Cortex of kidney (tissue), 1 donor: ENCODE results near the gene KBTBD7.
"Not testable (repeated sequence)": the region's sequence is repeated elsewhere in the genome, so short reads cannot be mapped to it uniquely, and the experiment has no call there.

Experiments
- DNase-seq: peaks from one replicate; lab custom pipeline; 2025; lab: John Stamatoyannopoulos, UW

KBTBD7 gene

GRCh38 chr13:41199079-41199478 lies 4.7 kb upstream of the KBTBD7 start:
- DNase-seq: no peak

- DNase-seq: no peak
Measured at GRCh38 chr13:41196620-41197019, 2.3 kb upstream of the KBTBD7 start.

DNA sequence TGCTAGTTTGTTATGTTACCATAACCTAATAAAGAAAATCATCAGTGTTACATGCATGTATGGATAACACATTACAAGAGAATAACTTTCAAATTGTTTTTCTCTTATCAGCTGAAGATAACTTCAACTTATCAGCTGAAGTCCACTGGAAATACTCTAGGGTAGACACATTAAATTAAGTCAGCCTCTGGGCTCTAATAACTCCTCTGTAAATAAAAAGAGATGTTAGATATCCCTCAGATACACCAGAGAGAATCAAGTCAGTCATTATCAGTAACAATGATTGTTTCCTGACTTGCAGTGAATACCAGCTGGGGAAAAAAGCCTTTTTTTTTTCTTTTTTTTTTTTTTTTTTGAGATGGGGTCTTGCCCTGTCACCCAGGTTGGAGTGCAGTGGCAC lies 1.6 kb upstream of the KBTBD7 start:
- no peak for DNase-seq

DNA sequence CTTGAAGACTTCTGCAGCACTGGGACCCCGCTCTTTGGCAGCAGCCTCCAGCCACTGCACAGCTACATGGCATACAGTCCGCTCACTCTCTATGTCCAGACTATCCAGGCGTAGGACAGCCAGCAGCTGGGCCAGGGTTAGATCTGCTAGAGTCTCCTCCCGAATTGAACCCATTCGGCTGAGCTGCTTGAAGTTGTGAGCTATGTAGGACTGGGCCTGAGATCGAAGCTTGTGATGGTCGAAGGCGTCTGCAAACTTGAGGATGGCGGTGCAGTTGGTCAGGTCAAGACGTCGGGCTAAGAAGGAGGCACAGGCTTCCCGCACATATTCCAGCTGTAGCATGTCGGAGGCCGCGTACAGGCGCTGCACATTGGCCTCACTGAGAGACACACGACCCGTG lies 900 bp downstream of the KBTBD7 start:
- no peak for DNase-seq

GRCh38 chr13:41188584-41188983 lies 5.8 kb downstream of the KBTBD7 start:
- DNase-seq: no peak

- no peak for DNase-seq
Measured at GRCh38 chr13:41186481-41186880, 7.9 kb downstream of the KBTBD7 start.

DNA sequence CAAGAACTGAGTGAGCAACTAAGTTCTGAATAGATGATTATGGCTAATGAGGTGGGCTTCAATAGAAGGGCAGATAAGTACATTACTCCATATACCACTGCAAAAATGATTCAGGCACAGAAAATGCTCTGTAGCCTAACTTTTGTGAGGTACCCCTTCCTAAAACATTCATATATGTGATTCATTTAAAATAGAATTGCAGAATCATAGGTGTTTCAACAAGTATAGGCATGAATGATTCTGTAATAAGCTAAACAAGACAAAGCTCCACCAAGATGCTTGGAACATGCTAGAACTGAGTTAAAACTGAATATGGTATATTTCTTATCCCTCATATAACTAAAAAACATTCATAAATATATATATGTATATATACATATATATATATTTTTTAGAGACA lies 12.1 kb downstream of the KBTBD7 start:
- DNase-seq: no peak

DNA sequence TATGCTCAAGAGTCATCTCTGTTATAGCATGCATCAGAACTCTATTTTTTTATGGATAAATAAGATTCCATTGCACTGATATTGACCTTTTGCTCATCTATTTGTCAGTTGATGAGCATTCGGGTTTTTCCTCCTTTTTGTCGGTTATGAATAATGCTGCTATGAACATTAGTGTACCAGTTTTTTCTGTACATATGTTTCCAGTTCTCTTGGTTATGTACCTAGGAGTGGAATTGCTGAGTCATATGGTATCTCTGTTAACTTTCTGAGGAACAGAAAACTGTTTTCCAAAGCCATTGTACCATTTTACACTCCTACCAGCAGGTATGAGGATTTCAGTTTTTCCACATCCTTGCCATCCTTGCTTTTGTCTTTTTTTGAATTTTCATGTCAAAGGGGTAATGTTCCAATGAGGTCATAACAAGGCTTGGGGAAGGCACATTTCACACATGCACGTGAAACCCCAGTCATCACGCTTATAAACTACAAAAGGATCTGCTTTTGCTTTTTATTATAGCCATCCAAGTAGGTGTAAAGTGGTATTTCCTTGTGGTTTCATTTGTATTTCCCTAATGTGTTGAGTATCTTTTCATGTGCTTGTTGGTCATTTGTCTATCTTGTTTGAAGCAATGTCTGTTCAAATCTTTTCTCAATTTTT lies 14.6 kb downstream of the KBTBD7 start:
- DNase-seq: no peak

GRCh38 chr13:41178040-41178439 lies 16.3 kb downstream of the KBTBD7 start:
- DNase-seq: no peak

DNA sequence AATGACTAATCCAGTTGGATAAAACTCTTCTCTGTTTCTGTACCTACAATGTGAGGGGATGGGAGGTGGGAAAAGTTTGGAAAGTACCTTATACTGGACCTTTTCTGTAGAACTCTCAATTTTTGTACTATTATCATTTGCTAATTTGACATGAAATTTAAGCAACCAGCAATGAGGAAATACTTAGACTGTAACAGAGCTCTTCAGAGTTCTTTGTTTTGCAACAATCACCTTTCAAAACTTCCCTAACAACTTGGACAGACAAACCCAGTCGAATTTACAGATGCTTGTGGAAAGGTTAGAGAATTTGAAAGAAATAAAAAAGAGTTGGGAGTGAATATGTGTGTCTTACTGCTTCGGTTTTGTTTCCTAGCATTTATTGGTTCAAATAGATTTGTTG lies 16.8 kb downstream of the KBTBD7 start:
- DNase-seq: no peak

GRCh38 chr13:41175576-41175975 lies 18.8 kb downstream of the KBTBD7 start:
- DNase-seq: not testable (repeated sequence)

- DNase-seq: no peak
Measured at GRCh38 chr13:41162151-41162550, 32.2 kb downstream of the KBTBD7 start.

DNA sequence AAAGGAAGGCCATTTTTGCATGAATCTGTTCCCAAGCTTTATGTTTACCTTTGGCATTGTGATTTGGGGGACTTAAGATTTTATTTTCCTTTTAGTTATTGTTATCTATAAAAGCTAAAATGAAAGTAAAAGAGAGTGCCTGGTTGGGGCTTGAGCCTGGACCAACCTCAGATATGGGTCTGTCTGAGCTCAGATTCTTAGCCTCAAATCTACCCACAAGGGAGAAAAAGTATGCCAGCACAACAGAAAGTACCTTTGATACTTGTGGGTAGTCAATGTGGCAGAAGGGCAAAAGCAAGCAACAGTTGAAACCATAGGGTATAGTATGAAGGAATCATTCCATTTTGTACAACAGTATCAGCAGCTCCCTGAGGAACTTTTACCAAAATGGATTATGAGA lies 35.2 kb downstream of the KBTBD7 start:
- no peak for DNase-seq

DNA sequence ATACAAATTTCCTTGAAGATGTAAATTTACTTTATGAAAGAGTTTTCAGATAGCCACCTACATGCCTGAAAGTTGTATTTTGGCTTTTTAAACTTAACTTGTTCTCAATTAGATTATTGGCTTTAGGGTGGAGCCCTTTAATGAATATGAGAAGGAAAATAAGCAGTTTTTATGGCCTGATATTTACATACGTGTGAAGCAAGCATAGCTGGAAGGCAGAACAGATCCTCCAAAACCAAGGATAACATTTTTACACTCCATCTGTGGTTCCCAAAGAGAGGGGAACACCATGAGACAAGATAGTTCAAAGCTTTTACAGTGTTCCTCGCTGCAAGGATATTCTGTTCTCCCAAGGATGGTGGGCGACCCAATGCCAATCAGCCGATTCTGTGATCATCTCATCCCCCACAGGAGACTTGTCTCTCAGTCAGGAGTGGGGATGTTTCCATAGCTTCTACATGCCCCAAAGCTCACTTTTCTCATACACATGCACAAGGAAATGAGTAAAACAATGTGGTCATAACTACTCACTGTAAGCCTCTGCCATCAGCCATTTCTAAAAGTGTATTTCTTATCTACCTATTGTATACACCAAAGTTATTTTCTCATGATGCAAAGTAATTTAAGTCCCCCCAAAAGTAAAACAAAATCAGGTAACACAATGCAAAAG lies 37.2 kb downstream of the KBTBD7 start:
- no peak for DNase-seq

DNA sequence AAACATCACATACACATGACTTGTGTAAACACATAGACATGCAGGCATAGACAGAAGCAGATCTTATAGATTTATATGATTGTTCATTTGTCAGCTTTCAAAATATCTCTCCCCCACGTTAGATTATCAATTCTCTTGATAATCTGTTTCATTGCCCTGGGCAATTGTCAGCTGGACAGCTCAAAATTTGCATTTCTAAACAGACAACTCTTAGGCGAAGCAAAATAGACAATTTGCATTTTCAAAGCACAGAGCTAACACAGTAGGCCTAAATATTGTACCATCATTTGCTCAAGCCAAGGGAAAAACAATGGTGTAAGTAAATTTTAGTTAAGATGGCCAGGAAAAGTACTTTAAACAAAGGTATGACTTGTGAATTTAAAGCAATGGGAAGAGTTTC lies 37.7 kb downstream of the KBTBD7 start:
- DNase-seq: no peak

DNA sequence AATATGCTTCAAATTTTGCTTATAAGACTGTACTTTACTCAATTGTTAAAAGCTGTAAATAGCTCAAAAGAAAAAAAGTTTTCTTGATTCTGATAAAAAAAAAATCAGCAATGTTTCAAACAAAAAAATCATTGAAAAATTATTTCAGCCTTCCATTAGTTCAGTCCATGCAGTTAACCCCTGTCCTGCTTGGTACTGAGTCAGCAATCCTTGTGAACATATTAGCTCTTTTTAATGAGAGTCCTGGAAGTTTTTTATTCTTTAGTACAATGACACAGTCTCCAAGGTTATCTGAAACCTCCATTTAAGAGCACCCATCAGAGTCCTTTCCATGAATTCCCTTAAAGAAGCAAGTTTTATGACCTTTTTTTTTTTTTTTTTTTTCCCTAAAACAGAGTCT lies 40.3 kb downstream of the KBTBD7 start:
- DNase-seq: no peak

DNA sequence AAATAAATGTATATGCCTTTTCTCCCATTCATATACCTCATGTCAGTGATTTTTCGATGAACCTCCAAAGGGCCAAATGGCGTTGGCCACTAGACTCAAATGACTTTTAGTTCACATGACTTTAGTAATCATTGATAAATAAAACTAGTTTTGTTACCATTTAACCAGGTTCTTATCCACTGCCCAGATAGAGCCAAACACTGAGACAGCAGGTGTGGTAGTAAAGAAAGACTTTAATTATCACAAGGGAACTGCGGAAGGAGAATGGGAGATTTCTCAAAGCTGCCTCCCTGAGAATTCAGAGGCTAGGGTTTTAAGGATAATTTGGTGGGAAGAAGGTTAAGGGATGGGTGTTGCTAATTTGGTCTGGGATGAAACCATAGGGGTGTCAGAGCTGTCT lies 42.4 kb downstream of the KBTBD7 start:
- DNase-seq: no peak

DNA sequence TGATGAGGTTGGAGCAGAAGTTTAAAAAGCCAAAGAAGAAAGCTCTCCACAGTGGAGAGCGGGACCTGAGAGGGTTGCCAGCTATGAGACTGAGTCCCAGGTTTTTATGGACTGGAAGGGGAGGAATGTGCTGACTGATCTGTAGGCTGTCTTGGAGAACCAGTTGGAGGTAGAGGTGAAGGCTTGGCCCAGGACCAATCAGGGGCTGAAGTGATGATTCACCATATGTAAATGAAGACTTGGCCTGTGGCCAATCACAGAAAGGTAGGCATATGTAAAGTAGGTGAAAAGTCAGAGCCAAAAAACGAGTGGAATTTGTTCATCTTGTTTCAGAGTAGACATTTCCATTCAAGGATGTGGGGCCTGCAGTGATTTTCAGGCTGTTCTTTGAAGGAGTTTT lies 44.3 kb downstream of the KBTBD7 start:
- DNase-seq: no peak

- DNase-seq: no peak
Measured at GRCh38 chr13:41148419-41149283, 45.7 kb downstream of the KBTBD7 start.

DNA sequence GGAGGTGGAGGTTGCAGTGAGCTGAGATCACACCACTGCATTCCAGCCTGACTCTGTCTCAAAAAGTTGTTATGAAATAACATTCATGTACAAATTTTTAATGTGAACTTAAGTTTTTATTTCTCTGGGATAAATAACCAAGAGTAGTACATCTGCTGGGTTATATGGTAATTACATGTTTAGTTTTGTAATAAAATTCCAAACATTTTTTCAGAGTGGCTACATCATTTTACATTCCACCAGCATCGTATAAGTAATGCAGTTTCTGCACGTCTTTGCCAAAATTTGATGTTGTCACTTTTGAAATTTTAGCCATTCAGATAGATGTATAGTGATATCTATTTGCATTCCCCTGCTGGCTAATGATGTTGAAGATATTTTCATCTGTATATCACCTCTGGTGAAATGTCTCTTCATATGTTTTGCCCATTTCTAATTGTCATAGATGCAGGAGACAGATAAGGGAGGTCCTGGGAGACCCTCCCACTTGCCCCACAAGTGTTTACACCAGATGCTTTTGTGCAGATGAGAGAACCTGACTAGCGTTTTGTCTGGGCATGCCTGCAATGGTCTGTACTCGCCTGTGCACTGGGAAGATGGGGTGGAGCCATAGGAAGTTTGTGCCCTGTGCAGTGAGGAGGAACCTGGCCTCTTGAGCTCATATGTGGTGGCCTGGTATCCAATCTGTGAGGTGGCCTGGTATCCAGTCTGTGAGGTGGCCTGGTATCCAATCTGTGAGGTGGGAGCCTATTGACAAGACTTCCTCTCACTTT lies 49.0 kb downstream of the KBTBD7 start:
- no peak for DNase-seq

DNA sequence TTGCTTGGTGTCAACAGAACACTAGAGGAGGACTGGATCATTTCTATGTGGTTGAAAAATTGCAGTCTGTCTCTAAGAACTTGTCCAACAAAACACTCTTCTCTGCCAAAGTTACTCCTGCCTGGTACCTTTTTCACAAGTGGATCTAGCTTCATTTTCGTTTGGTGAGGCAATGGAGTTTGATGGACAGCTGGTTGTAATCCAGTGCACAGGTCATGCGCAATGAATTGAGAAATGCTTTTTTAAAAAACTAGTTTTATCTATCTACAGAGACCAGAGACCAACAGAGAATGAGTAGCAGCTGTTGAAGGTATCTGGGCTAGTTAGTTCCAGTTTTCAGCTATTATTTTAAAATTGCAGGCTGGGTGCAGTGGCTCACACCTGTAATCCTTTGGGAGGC lies 49.8 kb downstream of the KBTBD7 start:
- DNase-seq: no peak
